ENCODE results near the gene ZCCHC8.

GRCh38 chr12:122527478-122527944, 26.8 kb upstream of the ZCCHC8 start:
- TF ChIP-seq, protein P1, sequence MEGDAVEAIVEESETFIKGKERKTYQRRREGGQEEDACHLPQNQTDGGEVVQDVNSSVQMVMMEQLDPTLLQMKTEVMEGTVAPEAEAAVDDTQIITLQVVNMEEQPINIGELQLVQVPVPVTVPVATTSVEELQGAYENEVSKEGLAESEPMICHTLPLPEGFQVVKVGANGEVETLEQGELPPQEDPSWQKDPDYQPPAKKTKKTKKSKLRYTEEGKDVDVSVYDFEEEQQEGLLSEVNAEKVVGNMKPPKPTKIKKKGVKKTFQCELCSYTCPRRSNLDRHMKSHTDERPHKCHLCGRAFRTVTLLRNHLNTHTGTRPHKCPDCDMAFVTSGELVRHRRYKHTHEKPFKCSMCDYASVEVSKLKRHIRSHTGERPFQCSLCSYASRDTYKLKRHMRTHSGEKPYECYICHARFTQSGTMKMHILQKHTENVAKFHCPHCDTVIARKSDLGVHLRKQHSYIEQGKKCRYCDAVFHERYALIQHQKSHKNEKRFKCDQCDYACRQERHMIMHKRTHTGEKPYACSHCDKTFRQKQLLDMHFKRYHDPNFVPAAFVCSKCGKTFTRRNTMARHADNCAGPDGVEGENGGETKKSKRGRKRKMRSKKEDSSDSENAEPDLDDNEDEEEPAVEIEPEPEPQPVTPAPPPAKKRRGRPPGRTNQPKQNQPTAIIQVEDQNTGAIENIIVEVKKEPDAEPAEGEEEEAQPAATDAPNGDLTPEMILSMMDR (IDR thresholded peaks at IDR 0.05), result no peak
- no peak for TF ChIP-seq POLR2AphosphoS5 (IDR thresholded peaks at IDR 0.05)

Data from gastroesophageal sphincter (tissue), 3 donors.